ENCODE results near the gene KCTD11. TPM values are rescaled to one million over a fixed set of nuclear protein-coding genes. Genes with fewer than 3 reads are reported as not detected.

Gene KCTD11
- total and polyA plus RNA-seq, 4 donors: 0.39 to 3.5 (median 1.4) TPM

GRCh38 chr17:7308625-7309433, 43.1 kb upstream of the KCTD11 start:
- peaks cover 8 to 39% (median 28%) of the 10 kb centered on the region in 4 donors for H3K4me1 ChIP-seq (ENCODE audit: control insufficient read depth in 4 of 4, insufficient read depth in 4 of 4, low read length in 3 of 4)
- peak overlapping the region; percentile 83 to 96 for H3K9ac ChIP-seq (ENCODE audit: low read depth in 1 of 2, low read length in 2 of 2)
- peak; percentile 84 for DNase-seq (ENCODE audit: low spot score)
- WGBS: 4% methylated on average over 14 of the region's 14 CpGs
- H3K27me3 ChIP-seq (ENCODE audit: control insufficient read depth in 4 of 4, insufficient read depth in 4 of 4, low read length in 3 of 4): no peaks in the 10 kb centered on the region
- H3K27ac ChIP-seq (ENCODE audit: low read depth in 1 of 2, low read length in 2 of 2): peak overlapping the region; percentile 96 to 99
- H3K36me3 ChIP-seq (ENCODE audit: control insufficient read depth in 4 of 4, insufficient read depth in 3 of 4, low read depth in 1 of 4, low read length in 3 of 4): peaks cover 16 to 39% (median 35%) of the 10 kb centered on the region in 4 donors
- peak overlapping the region; percentile 92 to 95 (median 93) for H3K4me3 ChIP-seq (ENCODE audit: low read depth in 1 of 3, low read length in 3 of 3)
- H3K9me3 ChIP-seq (ENCODE audit: control insufficient read depth in 4 of 4, low read length in 3 of 4): no peaks in the 10 kb centered on the region
- TF ChIP-seq EGR1 (IDR thresholded peaks at IDR 0.05; ENCODE audit: low read depth in 2 of 2): no peak
- TF ChIP-seq ATF3 (IDR thresholded peaks at IDR 0.05): no peak
- peak; percentile 57 for TF ChIP-seq YY1 (IDR thresholded peaks at IDR 0.05)
- TF ChIP-seq REST (IDR thresholded peaks at IDR 0.05): peak; percentile 85
- TF ChIP-seq HNF4A (conservative IDR thresholded peaks at IDR 0.05): no peak
- TF ChIP-seq SP1 (IDR thresholded peaks at IDR 0.05): peak; percentile 53
- TF ChIP-seq GABPA (IDR thresholded peaks at IDR 0.05 in 1 of 2, conservative IDR thresholded peaks at IDR 0.05 in 1 of 2): peak in 1 of 2 donors; percentile 68
- TF ChIP-seq ZBTB33 (IDR thresholded peaks at IDR 0.05): peak; percentile 27

- Histone ChIP-seq H3K9me3 (ENCODE audit: control insufficient read depth in 4 of 4, low read length in 3 of 4) (no peaks in the 10 kb centered on the region), H3K4me3 (ENCODE audit: low read depth in 1 of 3, low read length in 3 of 3) (no peak overlapping the region), H3K27ac (ENCODE audit: low read depth in 1 of 2, low read length in 2 of 2) (peak overlapping the region in 1 of 2 donors; percentile 99), H3K4me1 (ENCODE audit: control insufficient read depth in 4 of 4, insufficient read depth in 4 of 4, low read length in 3 of 4) (peaks cover 9 to 47% (median 36%) of the 10 kb centered on the region in 4 donors), H3K36me3 (ENCODE audit: control insufficient read depth in 4 of 4, insufficient read depth in 3 of 4, low read depth in 1 of 4, low read length in 3 of 4) (peaks cover 16 to 39% (median 35%) of the 10 kb centered on the region in 4 donors), H3K27me3 (ENCODE audit: control insufficient read depth in 4 of 4, insufficient read depth in 4 of 4, low read length in 3 of 4) (no peaks in the 10 kb centered on the region), H3K9ac (ENCODE audit: low read depth in 1 of 2, low read length in 2 of 2) (no peak overlapping the region)
- WGBS: 91% methylated on average over 12 of the region's 12 CpGs
- no peak for DNase-seq (ENCODE audit: low spot score)
- no peak for TF ChIP-seq FOXA2 (IDR thresholded peaks at IDR 0.05)
- TF ChIP-seq NR2F2 (IDR thresholded peaks at IDR 0.05): no peak
- no peak for TF ChIP-seq MAX (IDR thresholded peaks at IDR 0.05)
- no peak for TF ChIP-seq REST (IDR thresholded peaks at IDR 0.05)
- no peak for TF ChIP-seq ZBTB33 (IDR thresholded peaks at IDR 0.05)
- TF ChIP-seq FOXA1 (IDR thresholded peaks at IDR 0.05): no peak
- no peak for TF ChIP-seq RXRA (IDR thresholded peaks at IDR 0.05)
- no peak for TF ChIP-seq YY1 (IDR thresholded peaks at IDR 0.05)
- TF ChIP-seq ATF3 (IDR thresholded peaks at IDR 0.05): no peak
- TF ChIP-seq JUND (IDR thresholded peaks at IDR 0.05): no peak
- no peak for TF ChIP-seq GABPA (IDR thresholded peaks at IDR 0.05 in 1 of 2, conservative IDR thresholded peaks at IDR 0.05 in 1 of 2)
- TF ChIP-seq CTCF (IDR thresholded peaks at IDR 0.05; ENCODE audit: low read depth, low read length, missing input control): no peak
- no peak for TF ChIP-seq EGR1 (IDR thresholded peaks at IDR 0.05; ENCODE audit: low read depth in 2 of 2)
Observed at GRCh38 chr17:7309628-7310027, 42.3 kb upstream of the KCTD11 start.

All from liver (tissue), 9 donors.